HepG2 (cell line): ENCODE data around the gene TATDN3. TPM values are rescaled to one million over a fixed set of nuclear protein-coding genes. Genes with fewer than 3 reads are reported as not detected.

Source experiments
- CHD4 ChIP-seq: fragments of 200-600 bp; sonication (generic); IDR thresholded peaks from 2 replicates; pipeline ENCODE4 v1.7.0; 2017; ENCODE audit warnings: mild to moderate bottlenecking, low read length, borderline replicate concordance
- FOXJ3 ChIP-seq: sonication (generic); formaldehyde crosslinking; IDR thresholded peaks from 2 replicates; pipeline ENCODE4 v1.4.0; 2020; ENCODE audit warnings: missing genetic modification reagents, mild to moderate bottlenecking, borderline replicate concordance
- FOXO1 ChIP-seq: sonication (generic); formaldehyde crosslinking; IDR thresholded peaks from 2 replicates; pipeline ENCODE4 v1.4.0; 2020; ENCODE audit warnings: missing genetic modification reagents
- FOXP1 ChIP-seq, 2 experiments: fragments of 450-650 bp in 1 of 2; IDR thresholded peaks; 2 replicates each; pipeline ENCODE4 v1.6.1; 2017 to 2018; ENCODE audit warnings: antibody characterized with exemption in 1 of 2
- GATA4 ChIP-seq: sonication (generic); IDR thresholded peaks from 2 replicates; pipeline ENCODE4 v1.6.1; 2016; ENCODE audit warnings: antibody characterized with exemption, low read depth, borderline replicate concordance
- HHEX ChIP-seq: IDR thresholded peaks from 2 replicates; pipeline ENCODE4 v1.6.1; 2016; ENCODE audit warnings: control low read depth
- MIXL1 ChIP-seq: IDR thresholded peaks from 2 replicates; pipeline ENCODE4 v1.6.1; 2016
- MXD4 ChIP-seq: IDR thresholded peaks from 2 replicates; pipeline ENCODE4 v1.6.1; 2016; ENCODE audit warnings: mild to moderate bottlenecking, missing biosample characterization, missing genetic modification reagents
- NFKBIZ ChIP-seq: IDR thresholded peaks from 2 replicates; pipeline ENCODE4 v1.6.1; 2018; ENCODE audit warnings: missing genetic modification reagents, missing compliant biosample characterization
- NONO ChIP-seq, 2 experiments: fragments of 450-650 bp in 1 of 2; sonication (generic) in 1 of 2; formaldehyde crosslinking in 1 of 2; IDR thresholded peaks in 1 of 2; conservative IDR thresholded peaks in 1 of 2; 2 replicates each; pipeline versions ENCODE4 v1.6.1 to v1.8.0; 2017 to 2022; ENCODE audit warnings: mild to moderate bottlenecking in 1 of 2, missing genetic modification reagents in 1 of 2, moderate library complexity in 1 of 2
- NR2F2 ChIP-seq: IDR thresholded peaks from 2 replicates; pipeline ENCODE4 v1.6.1; 2012; ENCODE audit warnings: low read depth, inconsistent platforms, borderline replicate concordance
- PPARG ChIP-seq: conservative IDR thresholded peaks from 2 replicates; pipeline ENCODE4 v1.6.1; 2016; ENCODE audit warnings: missing biosample characterization, missing genetic modification reagents
- RARA ChIP-seq: IDR thresholded peaks from 2 replicates; pipeline ENCODE4 v1.6.1; 2016; ENCODE audit warnings: missing genetic modification reagents, missing compliant biosample characterization
- SALL1 ChIP-seq: sonication (generic); formaldehyde crosslinking; IDR thresholded peaks from 2 replicates; pipeline ENCODE4 v1.8.0; 2022; ENCODE audit warnings: mild to moderate bottlenecking, missing genetic modification reagents
- SMYD3 ChIP-seq: sonication (generic); formaldehyde crosslinking; IDR thresholded peaks from 2 replicates; pipeline ENCODE4 v1.8.1; 2023; ENCODE audit warnings: mild to moderate bottlenecking, missing genetic modification reagents
- ZNF446 ChIP-seq: sonication (generic); formaldehyde crosslinking; IDR thresholded peaks from 2 replicates; pipeline ENCODE4 v1.5.0; 2020; ENCODE audit warnings: mild to moderate bottlenecking, missing genetic modification reagents
- ZNF644 ChIP-seq: IDR thresholded peaks from 2 replicates; pipeline ENCODE4 v1.6.1; 2016; ENCODE audit warnings: low read depth
- polyA plus RNA-seq, 8 experiments: library from polyadenylated mRNA; depleted of rRNA in 3 of 8; stranded (reverse) in 7 of 8; unstranded in 1 of 8; fragments of >200 nt; fragmentation: Illumina TruSeq in 4 of 8; extraction: Trizol in 4 of 8; gene quantifications; 2 replicates each; pipeline versions ENCODE4 v1.2.1 to v1.2.3, GENCODE V29; 2011 to 2016; ENCODE audit warnings: low read depth in 4 of 8, missing spikeins in 1 of 8, mixed read lengths in 1 of 8; ENCODE audit not compliant: insufficient read depth in 1 of 8
- total RNA-seq, 5 experiments: library from RNA; depleted of rRNA; stranded (reverse); fragments of >200 nt; fragmentation: Illumina TruSeq; extraction: Trizol; gene quantifications; 2 replicates each; pipeline ENCODE4 v1.2.3, GENCODE V29; 2016; ENCODE audit warnings: low read depth in 1 of 5
- TF ChIP-seq, protein P1 (sequence below): sonication (generic); formaldehyde crosslinking; IDR thresholded peaks from 2 replicates; pipeline ENCODE4 v1.4.0; 2020; ENCODE audit warnings: missing genetic modification reagents
- TF ChIP-seq, protein P2 (sequence below): IDR thresholded peaks from 2 replicates; pipeline ENCODE4 v1.6.1; 2016; ENCODE audit warnings: low read depth
- TF ChIP-seq, protein P3 (sequence below): sonication (generic); formaldehyde crosslinking; IDR thresholded peaks from 2 replicates; pipeline ENCODE4 v1.5.0; 2020; ENCODE audit warnings: mild to moderate bottlenecking, missing genetic modification reagents, borderline replicate concordance
- TF ChIP-seq, protein P4 (sequence below): sonication (generic); formaldehyde crosslinking; IDR thresholded peaks from 2 replicates; pipeline ENCODE4 v1.4.0; 2020; ENCODE audit warnings: missing genetic modification reagents, borderline replicate concordance

The TATDN3 gene
- total and polyA plus RNA-seq, 2 of the 13 experiments (the other 11 are each of a cell fraction or from before 2014, with no cell fraction given), result 7.3 to 8.6 TPM

DNA sequence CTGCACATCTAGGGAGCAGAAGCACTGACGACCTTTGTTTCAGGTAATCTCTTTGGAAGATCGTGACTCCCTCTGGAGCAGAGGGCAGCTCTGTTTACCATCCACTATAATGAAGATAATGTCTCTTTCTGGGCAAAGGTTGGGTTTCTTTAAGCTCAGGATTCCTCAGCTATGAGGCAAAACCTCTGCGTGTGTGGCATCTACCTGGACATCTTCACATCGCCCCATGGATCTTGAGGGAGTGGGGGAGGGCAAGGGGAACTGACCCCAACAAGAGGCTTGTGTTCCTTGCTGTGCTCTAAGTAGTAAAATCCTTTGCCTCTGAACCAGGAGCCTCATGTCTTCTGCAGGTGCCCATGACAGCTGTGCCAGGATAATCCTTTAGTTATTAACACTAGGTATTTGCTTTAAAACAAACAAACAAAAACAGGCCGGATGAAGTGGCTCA, 36.2 kb downstream of the TATDN3 start (continued):
- TF ChIP-seq, protein P1, sequence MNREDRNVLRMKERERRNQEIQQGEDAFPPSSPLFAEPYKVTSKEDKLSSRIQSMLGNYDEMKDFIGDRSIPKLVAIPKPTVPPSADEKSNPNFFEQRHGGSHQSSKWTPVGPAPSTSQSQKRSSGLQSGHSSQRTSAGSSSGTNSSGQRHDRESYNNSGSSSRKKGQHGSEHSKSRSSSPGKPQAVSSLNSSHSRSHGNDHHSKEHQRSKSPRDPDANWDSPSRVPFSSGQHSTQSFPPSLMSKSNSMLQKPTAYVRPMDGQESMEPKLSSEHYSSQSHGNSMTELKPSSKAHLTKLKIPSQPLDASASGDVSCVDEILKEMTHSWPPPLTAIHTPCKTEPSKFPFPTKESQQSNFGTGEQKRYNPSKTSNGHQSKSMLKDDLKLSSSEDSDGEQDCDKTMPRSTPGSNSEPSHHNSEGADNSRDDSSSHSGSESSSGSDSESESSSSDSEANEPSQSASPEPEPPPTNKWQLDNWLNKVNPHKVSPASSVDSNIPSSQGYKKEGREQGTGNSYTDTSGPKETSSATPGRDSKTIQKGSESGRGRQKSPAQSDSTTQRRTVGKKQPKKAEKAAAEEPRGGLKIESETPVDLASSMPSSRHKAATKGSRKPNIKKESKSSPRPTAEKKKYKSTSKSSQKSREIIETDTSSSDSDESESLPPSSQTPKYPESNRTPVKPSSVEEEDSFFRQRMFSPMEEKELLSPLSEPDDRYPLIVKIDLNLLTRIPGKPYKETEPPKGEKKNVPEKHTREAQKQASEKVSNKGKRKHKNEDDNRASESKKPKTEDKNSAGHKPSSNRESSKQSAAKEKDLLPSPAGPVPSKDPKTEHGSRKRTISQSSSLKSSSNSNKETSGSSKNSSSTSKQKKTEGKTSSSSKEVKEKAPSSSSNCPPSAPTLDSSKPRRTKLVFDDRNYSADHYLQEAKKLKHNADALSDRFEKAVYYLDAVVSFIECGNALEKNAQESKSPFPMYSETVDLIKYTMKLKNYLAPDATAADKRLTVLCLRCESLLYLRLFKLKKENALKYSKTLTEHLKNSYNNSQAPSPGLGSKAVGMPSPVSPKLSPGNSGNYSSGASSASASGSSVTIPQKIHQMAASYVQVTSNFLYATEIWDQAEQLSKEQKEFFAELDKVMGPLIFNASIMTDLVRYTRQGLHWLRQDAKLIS (CRISPR knock-in tag), result no peak
- TF ChIP-seq HHEX (peak; percentile 39; the same call in 1 of the 2 replicates), PPARG (CRISPR knock-in tag) (peak; percentile 99), FOXJ3 (CRISPR knock-in tag) (peak; percentile 63; the same call in 1 of the 2 replicates), SALL1 (CRISPR knock-in tag) (peak; percentile 62; the same call in 1 of the 2 replicates), MIXL1 (peak; percentile 44; the same call in 1 of the 2 replicates), NR2F2 (peak; percentile 72; the same call in 1 of the 2 replicates), NFKBIZ (0 out of 2 replicates have a peak, but pooled peaks have one; percentile 30), RARA (CRISPR knock-in tag) (peak; percentile 59), FOXP1 (IDR thresholded peaks at IDR 0.05) (no peak), FOXP1 (CRISPR knock-in tag; IDR thresholded peaks at IDR 0.05) (peak; percentile 75), ZNF644 (CRISPR knock-in tag) (peak; percentile 48; the same call in 1 of the 2 replicates), CHD4 (no peak), MXD4 (CRISPR knock-in tag) (no peak), NONO (IDR thresholded peaks at IDR 0.05) (no peak), NONO (CRISPR knock-in tag; conservative IDR thresholded peaks at IDR 0.05) (0 out of 2 replicates have a peak, but pooled peaks have one; percentile 16), SMYD3 (CRISPR knock-in tag) (0 out of 2 replicates have a peak, but pooled peaks have one; percentile 37), ZNF446 (CRISPR knock-in tag) (no peak), FOXO1 (CRISPR knock-in tag) (peak; percentile 78; the same call in 1 of the 2 replicates), GATA4 (peak; percentile 58; the same call in 1 of the 2 replicates)
- TF ChIP-seq, protein P2, sequence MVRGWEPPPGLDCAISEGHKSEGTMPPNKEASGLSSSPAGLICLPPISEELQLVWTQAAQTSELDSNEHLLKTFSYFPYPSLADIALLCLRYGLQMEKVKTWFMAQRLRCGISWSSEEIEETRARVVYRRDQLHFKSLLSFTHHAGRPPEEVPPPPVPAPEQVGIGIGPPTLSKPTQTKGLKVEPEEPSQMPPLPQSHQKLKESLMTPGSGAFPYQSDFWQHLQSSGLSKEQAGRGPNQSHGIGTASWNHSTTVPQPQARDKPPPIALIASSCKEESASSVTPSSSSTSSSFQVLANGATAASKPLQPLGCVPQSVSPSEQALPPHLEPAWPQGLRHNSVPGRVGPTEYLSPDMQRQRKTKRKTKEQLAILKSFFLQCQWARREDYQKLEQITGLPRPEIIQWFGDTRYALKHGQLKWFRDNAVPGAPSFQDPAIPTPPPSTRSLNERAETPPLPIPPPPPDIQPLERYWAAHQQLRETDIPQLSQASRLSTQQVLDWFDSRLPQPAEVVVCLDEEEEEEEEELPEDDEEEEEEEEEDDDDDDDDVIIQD (CRISPR knock-in tag), result peak; percentile 82; the same call in 1 of the 2 replicates
- TF ChIP-seq, protein P3, sequence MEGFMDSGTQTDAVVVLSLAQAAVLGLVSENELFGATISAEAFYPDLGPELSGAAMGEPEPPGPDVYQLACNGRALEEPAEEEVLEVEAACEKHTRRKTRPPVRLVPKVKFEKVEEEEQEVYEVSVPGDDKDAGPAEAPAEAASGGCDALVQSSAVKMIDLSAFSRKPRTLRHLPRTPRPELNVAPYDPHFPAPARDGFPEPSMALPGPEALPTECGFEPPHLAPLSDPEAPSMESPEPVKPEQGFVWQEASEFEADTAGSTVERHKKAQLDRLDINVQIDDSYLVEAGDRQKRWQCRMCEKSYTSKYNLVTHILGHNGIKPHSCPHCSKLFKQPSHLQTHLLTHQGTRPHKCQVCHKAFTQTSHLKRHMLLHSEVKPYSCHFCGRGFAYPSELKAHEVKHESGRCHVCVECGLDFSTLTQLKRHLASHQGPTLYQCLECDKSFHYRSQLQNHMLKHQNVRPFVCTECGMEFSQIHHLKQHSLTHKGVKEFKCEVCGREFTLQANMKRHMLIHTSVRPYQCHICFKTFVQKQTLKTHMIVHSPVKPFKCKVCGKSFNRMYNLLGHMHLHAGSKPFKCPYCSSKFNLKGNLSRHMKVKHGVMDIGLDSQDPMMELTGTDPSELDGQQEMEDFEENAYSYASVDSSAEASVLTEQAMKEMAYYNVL (CRISPR knock-in tag), result peak; percentile 18; the same call in 1 of the 2 replicates
- TF ChIP-seq, protein P4, sequence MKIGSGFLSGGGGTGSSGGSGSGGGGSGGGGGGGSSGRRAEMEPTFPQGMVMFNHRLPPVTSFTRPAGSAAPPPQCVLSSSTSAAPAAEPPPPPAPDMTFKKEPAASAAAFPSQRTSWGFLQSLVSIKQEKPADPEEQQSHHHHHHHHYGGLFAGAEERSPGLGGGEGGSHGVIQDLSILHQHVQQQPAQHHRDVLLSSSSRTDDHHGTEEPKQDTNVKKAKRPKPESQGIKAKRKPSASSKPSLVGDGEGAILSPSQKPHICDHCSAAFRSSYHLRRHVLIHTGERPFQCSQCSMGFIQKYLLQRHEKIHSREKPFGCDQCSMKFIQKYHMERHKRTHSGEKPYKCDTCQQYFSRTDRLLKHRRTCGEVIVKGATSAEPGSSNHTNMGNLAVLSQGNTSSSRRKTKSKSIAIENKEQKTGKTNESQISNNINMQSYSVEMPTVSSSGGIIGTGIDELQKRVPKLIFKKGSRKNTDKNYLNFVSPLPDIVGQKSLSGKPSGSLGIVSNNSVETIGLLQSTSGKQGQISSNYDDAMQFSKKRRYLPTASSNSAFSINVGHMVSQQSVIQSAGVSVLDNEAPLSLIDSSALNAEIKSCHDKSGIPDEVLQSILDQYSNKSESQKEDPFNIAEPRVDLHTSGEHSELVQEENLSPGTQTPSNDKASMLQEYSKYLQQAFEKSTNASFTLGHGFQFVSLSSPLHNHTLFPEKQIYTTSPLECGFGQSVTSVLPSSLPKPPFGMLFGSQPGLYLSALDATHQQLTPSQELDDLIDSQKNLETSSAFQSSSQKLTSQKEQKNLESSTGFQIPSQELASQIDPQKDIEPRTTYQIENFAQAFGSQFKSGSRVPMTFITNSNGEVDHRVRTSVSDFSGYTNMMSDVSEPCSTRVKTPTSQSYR (CRISPR knock-in tag), result peak; percentile 78; the same call in 1 of the 2 replicates
